ENCODE results near the gene ARID1B. TPM values are rescaled to one million over a fixed set of nuclear protein-coding genes. Genes with fewer than 3 reads are reported as not detected.

Gene ARID1B
- total and polyA plus RNA-seq, 9 of the 15 experiments (the other 6 are each of a cell fraction or from before 2014, with no cell fraction given) = 12.5 to 50.5 (median 25.8) TPM

DNA sequence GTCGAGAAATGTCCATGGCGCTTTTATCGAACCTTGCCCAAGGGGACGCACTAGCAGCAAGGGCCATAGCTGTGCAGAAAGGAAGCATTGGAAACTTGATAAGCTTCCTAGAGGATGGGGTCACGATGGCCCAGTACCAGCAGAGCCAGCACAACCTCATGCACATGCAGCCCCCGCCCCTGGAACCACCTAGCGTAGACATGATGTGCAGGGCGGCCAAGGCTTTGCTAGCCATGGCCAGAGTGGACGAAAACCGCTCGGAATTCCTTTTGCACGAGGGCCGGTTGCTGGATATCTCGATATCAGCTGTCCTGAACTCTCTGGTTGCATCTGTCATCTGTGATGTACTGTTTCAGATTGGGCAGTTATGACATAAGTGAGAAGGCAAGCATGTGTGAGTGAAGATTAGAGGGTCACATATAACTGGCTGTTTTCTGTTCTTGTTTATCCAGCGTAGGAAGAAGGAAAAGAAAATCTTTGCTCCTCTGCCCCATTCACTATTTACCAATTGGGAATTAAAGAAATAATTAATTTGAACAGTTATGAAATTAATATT is 430.4 kb downstream of the ARID1B start (continued):
- TF ChIP-seq PHF20 (IDR thresholded peaks at IDR 0.05; ENCODE audit: partially characterized antibody) = no peak
- TF ChIP-seq, protein P1, sequence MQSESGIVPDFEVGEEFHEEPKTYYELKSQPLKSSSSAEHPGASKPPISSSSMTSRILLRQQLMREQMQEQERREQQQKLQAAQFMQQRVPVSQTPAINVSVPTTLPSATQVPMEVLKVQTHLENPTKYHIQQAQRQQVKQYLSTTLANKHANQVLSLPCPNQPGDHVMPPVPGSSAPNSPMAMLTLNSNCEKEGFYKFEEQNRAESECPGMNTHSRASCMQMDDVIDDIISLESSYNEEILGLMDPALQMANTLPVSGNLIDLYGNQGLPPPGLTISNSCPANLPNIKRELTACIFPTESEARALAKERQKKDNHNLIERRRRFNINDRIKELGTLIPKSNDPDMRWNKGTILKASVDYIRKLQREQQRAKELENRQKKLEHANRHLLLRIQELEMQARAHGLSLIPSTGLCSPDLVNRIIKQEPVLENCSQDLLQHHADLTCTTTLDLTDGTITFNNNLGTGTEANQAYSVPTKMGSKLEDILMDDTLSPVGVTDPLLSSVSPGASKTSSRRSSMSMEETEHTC (IDR thresholded peaks at IDR 0.05) = peak; percentile 46; the same call in 1 of the 2 replicates
- 0 out of 2 replicates have a peak, but pooled peaks have one; percentile 14 for TF ChIP-seq SMAD4 (CRISPR knock-in tag; conservative IDR thresholded peaks at IDR 0.05)
- TF ChIP-seq HCFC1 (IDR thresholded peaks at IDR 0.05; ENCODE audit: low read depth, low read length) = no peak
- peak; percentile 57; the same call in 1 of the 2 replicates for TF ChIP-seq HDAC2 (IDR thresholded peaks at IDR 0.05)
- no peak for TF ChIP-seq SETDB1 (IDR thresholded peaks at IDR 0.05; ENCODE audit: low read length)
- 0 out of 2 replicates have a peak, but pooled peaks have one; percentile 19 for TF ChIP-seq MBD2 (IDR thresholded peaks at IDR 0.05; ENCODE audit: borderline replicate concordance, low read depth)
- 0 out of 2 replicates have a peak, but pooled peaks have one; percentile 46 for TF ChIP-seq RNF2 (IDR thresholded peaks at IDR 0.05)
- peak; percentile 65 for TF ChIP-seq TFAP4 (CRISPR knock-in tag; IDR thresholded peaks at IDR 0.05; ENCODE audit: borderline replicate concordance)
- TF ChIP-seq CREM (IDR thresholded peaks at IDR 0.05; ENCODE audit: low read depth) = peak; percentile 81
- TF ChIP-seq FOSL1 (tag; conservative IDR thresholded peaks at IDR 0.05) = 0 out of 2 replicates have a peak, but pooled peaks have one; percentile 12
- no peak for TF ChIP-seq ZNF12 (CRISPR knock-in tag; IDR thresholded peaks at IDR 0.05)
- TF ChIP-seq CBFA2T3 (IDR thresholded peaks at IDR 0.05) = peak; percentile 87
- TF ChIP-seq TEAD4 (IDR thresholded peaks at IDR 0.05; ENCODE audit: low read length) = peak; percentile 91
- no peak for TF ChIP-seq TEAD4 (CRISPR knock-in tag; IDR thresholded peaks at IDR 0.05; ENCODE audit: borderline replicate concordance)
- TF ChIP-seq, protein P2, sequence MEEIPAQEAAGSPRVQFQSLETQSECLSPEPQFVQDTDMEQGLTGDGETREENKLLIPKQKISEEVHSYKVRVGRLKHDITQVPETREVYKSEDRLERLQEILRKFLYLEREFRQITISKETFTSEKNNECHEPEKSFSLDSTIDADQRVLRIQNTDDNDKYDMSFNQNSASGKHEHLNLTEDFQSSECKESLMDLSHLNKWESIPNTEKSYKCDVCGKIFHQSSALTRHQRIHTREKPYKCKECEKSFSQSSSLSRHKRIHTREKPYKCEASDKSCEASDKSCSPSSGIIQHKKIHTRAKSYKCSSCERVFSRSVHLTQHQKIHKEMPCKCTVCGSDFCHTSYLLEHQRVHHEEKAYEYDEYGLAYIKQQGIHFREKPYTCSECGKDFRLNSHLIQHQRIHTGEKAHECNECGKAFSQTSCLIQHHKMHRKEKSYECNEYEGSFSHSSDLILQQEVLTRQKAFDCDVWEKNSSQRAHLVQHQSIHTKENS (CRISPR knock-in tag; IDR thresholded peaks at IDR 0.05) = no peak
- TF ChIP-seq, protein P3, sequence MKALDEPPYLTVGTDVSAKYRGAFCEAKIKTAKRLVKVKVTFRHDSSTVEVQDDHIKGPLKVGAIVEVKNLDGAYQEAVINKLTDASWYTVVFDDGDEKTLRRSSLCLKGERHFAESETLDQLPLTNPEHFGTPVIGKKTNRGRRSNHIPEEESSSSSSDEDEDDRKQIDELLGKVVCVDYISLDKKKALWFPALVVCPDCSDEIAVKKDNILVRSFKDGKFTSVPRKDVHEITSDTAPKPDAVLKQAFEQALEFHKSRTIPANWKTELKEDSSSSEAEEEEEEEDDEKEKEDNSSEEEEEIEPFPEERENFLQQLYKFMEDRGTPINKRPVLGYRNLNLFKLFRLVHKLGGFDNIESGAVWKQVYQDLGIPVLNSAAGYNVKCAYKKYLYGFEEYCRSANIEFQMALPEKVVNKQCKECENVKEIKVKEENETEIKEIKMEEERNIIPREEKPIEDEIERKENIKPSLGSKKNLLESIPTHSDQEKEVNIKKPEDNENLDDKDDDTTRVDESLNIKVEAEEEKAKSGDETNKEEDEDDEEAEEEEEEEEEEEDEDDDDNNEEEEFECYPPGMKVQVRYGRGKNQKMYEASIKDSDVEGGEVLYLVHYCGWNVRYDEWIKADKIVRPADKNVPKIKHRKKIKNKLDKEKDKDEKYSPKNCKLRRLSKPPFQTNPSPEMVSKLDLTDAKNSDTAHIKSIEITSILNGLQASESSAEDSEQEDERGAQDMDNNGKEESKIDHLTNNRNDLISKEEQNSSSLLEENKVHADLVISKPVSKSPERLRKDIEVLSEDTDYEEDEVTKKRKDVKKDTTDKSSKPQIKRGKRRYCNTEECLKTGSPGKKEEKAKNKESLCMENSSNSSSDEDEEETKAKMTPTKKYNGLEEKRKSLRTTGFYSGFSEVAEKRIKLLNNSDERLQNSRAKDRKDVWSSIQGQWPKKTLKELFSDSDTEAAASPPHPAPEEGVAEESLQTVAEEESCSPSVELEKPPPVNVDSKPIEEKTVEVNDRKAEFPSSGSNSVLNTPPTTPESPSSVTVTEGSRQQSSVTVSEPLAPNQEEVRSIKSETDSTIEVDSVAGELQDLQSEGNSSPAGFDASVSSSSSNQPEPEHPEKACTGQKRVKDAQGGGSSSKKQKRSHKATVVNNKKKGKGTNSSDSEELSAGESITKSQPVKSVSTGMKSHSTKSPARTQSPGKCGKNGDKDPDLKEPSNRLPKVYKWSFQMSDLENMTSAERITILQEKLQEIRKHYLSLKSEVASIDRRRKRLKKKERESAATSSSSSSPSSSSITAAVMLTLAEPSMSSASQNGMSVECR (CRISPR knock-in tag; IDR thresholded peaks at IDR 0.05) = no peak
- TF ChIP-seq PKNOX1 (IDR thresholded peaks at IDR 0.05) = peak; percentile 65
- TF ChIP-seq RHOXF2B (CRISPR knock-in tag; conservative IDR thresholded peaks at IDR 0.05) = no peak
- 0 out of 2 replicates have a peak, but pooled peaks have one; percentile 16 for TF ChIP-seq NCOA1 (IDR thresholded peaks at IDR 0.05; ENCODE audit: low read depth)
- TF ChIP-seq ZEB2 (IDR thresholded peaks at IDR 0.05) = no peak
- TF ChIP-seq TAF9B (IDR thresholded peaks at IDR 0.05; ENCODE audit: partially characterized antibody) = peak; percentile 61
